A549 (cell line): ENCODE measurements around the gene LAMB3.

Experiments used
- CEBPB ChIP-seq, 2 experiments: fragments of >200 bp in 1 of 2; sonication (Bioruptor Twin) in 1 of 2; formaldehyde crosslinking in 1 of 2; IDR thresholded peaks; 2 replicates each; pipeline ENCODE4 v1.6.1; 2012 to 2016
- EHMT2 ChIP-seq: fragments of 200-600 bp; sonication (generic); IDR thresholded peaks from 2 replicates; pipeline ENCODE4 v1.6.1; 2016; ENCODE audit warnings: antibody characterized with exemption, low read depth, mild to moderate bottlenecking, moderate library complexity
- KDM1A ChIP-seq: fragments of 200-600 bp; sonication (generic); IDR thresholded peaks from 2 replicates; pipeline ENCODE4 v1.6.1; 2016; ENCODE audit warnings: low read depth, mild to moderate bottlenecking
- MAFK ChIP-seq: fragments of 450-650 bp; IDR thresholded peaks from 2 replicates; pipeline ENCODE4 v1.6.1; 2014; ENCODE audit not compliant: partially characterized antibody
- POLR2AphosphoS2 ChIP-seq: conservative IDR thresholded peaks from 2 replicates; pipeline ENCODE4 v1.6.1; 2012; ENCODE audit warnings: low read length, improper control_type of control experiment, inconsistent platforms
- RNF2 ChIP-seq: fragments of 200-600 bp; sonication (generic); IDR thresholded peaks from 2 replicates; pipeline ENCODE4 v1.6.1; 2016; ENCODE audit warnings: low read depth, mild to moderate bottlenecking, antibody characterized with exemption, moderate library complexity, borderline replicate concordance
- SMC3 ChIP-seq: fragments of >200 bp; sonication (Bioruptor Twin); formaldehyde crosslinking; IDR thresholded peaks from 3 replicates; pipeline ENCODE4 v1.6.1; 2018; ENCODE audit warnings: inconsistent platforms
- TP53 ChIP-seq: fragments of 250-450 bp; sonication (Bioruptor Pico); IDR thresholded peaks from 2 replicates; pipeline ENCODE4 v1.5.0; 2021; ENCODE audit warnings: mild to moderate bottlenecking, moderate library complexity
- TF ChIP-seq, protein P1 (sequence below): fragments of >200 bp; sonication (Bioruptor Twin); formaldehyde crosslinking; IDR thresholded peaks from 3 replicates; pipeline ENCODE4 v1.5.1; 2016
- TF ChIP-seq, protein P2 (sequence below): fragments of 450-650 bp; IDR thresholded peaks from 2 replicates; pipeline ENCODE4 v1.6.1; 2014; ENCODE audit warnings: antibody characterized with exemption
- TF ChIP-seq, protein P3 (sequence below): fragments of 150-350 bp; IDR thresholded peaks from 2 replicates; pipeline ENCODE4 v1.6.1; 2014; ENCODE audit warnings: low read depth, mild to moderate bottlenecking, low read length
- TF ChIP-seq, protein P4 (sequence below): IDR thresholded peaks from 2 replicates; pipeline ENCODE4 v1.6.1; 2012
- TF ChIP-seq, protein P5 (sequence below): IDR thresholded peaks from 2 replicates; pipeline ENCODE4 v1.6.1; 2012; ENCODE audit warnings: low read depth, borderline replicate concordance

DNA sequence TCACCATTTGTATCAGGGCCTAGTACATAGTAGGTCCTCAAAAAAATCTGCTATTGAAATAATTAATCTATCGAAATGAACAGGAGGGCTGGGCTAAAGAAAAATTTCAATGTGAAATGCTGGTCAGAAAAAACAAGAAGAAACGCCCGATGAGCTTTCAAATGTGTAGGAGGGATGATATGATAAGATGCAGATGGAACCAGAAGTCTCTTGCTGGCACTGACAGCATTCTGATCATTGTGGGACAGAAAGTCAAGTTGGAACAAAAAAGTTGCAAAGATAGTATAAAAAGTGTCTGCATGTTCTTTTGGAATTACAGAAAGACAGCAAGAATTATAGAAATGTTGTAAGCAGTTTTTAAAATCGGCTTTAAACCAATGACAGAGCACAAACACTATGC, 34.1 kb upstream of the LAMB3 start:
- TF ChIP-seq, protein P1, sequence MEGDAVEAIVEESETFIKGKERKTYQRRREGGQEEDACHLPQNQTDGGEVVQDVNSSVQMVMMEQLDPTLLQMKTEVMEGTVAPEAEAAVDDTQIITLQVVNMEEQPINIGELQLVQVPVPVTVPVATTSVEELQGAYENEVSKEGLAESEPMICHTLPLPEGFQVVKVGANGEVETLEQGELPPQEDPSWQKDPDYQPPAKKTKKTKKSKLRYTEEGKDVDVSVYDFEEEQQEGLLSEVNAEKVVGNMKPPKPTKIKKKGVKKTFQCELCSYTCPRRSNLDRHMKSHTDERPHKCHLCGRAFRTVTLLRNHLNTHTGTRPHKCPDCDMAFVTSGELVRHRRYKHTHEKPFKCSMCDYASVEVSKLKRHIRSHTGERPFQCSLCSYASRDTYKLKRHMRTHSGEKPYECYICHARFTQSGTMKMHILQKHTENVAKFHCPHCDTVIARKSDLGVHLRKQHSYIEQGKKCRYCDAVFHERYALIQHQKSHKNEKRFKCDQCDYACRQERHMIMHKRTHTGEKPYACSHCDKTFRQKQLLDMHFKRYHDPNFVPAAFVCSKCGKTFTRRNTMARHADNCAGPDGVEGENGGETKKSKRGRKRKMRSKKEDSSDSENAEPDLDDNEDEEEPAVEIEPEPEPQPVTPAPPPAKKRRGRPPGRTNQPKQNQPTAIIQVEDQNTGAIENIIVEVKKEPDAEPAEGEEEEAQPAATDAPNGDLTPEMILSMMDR: no peak
- TF ChIP-seq, protein P2, sequence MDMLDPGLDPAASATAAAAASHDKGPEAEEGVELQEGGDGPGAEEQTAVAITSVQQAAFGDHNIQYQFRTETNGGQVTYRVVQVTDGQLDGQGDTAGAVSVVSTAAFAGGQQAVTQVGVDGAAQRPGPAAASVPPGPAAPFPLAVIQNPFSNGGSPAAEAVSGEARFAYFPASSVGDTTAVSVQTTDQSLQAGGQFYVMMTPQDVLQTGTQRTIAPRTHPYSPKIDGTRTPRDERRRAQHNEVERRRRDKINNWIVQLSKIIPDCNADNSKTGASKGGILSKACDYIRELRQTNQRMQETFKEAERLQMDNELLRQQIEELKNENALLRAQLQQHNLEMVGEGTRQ: no peak
- TF ChIP-seq EHMT2 (no peak), RNF2 (no peak), CEBPB (IDR thresholded peaks at IDR 0.05) (no peak), SMC3 (no peak), KDM1A (no peak), MAFK (no peak), TP53 (no peak), POLR2AphosphoS2 (no peak)
- TF ChIP-seq, protein P3, sequence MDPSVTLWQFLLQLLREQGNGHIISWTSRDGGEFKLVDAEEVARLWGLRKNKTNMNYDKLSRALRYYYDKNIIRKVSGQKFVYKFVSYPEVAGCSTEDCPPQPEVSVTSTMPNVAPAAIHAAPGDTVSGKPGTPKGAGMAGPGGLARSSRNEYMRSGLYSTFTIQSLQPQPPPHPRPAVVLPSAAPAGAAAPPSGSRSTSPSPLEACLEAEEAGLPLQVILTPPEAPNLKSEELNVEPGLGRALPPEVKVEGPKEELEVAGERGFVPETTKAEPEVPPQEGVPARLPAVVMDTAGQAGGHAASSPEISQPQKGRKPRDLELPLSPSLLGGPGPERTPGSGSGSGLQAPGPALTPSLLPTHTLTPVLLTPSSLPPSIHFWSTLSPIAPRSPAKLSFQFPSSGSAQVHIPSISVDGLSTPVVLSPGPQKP: no peak
- TF ChIP-seq, protein P4, sequence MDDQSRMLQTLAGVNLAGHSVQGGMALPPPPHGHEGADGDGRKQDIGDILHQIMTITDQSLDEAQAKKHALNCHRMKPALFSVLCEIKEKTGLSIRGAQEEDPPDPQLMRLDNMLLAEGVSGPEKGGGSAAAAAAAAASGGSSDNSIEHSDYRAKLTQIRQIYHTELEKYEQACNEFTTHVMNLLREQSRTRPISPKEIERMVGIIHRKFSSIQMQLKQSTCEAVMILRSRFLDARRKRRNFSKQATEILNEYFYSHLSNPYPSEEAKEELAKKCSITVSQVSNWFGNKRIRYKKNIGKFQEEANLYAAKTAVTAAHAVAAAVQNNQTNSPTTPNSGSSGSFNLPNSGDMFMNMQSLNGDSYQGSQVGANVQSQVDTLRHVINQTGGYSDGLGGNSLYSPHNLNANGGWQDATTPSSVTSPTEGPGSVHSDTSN: no peak
- TF ChIP-seq, protein P5, sequence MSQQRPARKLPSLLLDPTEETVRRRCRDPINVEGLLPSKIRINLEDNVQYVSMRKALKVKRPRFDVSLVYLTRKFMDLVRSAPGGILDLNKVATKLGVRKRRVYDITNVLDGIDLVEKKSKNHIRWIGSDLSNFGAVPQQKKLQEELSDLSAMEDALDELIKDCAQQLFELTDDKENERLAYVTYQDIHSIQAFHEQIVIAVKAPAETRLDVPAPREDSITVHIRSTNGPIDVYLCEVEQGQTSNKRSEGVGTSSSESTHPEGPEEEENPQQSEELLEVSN: no peak
